GM19468 (cell line): ENCODE measurements around the gene TMEM44.
"Not testable (repeated sequence)": the region's sequence is repeated elsewhere in the genome, so short reads cannot be mapped to it uniquely, and the experiment has no call there.

Source experiments
- ATAC-seq: cut with Tn5 transposase; IDR thresholded peaks from one replicate; pipeline ENCODE4 v1.9.1; 2021; ENCODE audit warnings: mild to moderate bottlenecking, moderate library complexity, moderate number of reproducible peaks; ENCODE audit not compliant: unreplicated experiment; ENCODE audit errors: extremely low read depth

TMEM44 gene

DNA sequence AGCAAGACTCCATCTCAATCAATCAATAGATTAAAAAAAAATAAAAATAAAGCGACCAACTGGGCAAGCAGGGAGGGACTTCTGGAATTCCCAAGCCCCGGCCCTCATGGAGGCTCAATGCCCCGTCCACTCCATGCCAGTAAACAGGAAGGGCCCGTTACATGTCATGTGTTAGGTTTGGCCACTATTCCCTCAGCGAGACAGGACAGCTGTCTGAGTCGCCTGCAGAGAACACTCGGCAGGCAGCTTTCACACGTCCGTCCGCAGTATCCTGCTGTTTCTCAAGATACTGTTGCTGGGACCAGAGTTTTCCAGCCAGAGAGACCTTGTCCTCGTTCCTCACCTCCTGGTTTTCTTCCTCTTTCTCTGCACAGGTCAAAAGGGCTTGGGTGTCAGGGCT lies 18.0 kb downstream of the TMEM44 start:
- ATAC-seq, result no peak

GRCh38 chr3:194612221-194612620 lies 21.0 kb downstream of the TMEM44 start:
- no peak for ATAC-seq

DNA sequence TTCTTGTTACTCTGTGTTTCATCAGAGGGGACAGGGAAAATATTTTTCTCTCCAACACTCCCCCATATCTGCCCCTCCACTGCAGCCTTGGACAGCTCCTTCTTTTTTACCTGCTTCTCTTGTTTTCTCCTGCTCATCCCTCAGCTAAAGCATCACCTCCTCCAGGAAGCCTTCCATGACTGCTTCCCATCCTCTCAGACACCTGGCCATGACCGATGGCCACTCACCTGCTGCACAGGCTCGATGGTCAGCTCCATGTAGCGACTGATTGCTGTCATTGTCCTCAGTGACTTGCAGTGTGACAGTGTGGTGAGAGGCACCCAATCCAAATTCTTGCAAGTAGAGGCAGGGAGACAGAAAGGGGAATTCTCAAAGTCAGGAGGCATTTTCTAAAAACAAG lies 22.5 kb downstream of the TMEM44 start:
- ATAC-seq, result no peak

DNA sequence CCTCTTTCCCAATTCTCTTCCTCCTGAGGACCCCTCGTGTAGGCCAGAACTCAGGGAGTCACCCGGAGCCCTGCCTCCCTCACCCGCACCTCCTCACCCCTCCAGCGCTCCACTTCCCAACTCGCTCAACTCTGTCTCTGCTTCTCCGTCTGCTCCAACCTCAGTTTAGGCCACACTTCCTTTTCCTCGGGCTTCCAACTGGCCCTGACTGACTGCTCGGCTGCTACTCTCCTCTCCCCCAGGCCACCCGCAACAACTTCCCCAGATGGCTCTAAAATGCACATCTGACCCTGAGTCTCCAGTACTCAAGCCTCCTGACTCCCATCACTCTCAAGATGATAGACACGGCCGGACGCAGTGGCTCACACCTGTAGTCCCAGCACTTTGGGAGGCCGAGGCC lies 23.6 kb downstream of the TMEM44 start:
- no peak for ATAC-seq

DNA sequence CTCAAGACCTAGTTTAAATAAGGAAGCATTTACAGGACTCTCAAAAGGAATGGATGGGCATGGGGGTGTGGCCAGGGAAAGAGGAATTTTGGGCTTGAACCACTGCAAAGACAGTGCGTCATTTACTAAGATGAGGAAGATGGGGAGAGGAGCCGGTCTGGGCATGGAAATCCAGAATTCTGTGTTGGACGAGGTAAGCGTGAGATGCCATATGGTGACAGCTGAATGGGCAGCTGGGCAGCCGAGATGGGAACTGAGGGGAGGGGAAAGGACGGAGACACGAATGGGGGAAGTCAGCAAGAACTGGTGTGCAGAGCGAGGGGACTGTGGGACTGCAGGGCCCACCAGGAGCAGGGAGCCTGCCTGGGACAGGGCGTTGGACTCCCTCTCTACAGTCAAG lies 24.2 kb downstream of the TMEM44 start:
- ATAC-seq, result no peak

GRCh38 chr3:194607592-194608389 lies 25.4 kb downstream of the TMEM44 start:
- no peak for ATAC-seq

DNA sequence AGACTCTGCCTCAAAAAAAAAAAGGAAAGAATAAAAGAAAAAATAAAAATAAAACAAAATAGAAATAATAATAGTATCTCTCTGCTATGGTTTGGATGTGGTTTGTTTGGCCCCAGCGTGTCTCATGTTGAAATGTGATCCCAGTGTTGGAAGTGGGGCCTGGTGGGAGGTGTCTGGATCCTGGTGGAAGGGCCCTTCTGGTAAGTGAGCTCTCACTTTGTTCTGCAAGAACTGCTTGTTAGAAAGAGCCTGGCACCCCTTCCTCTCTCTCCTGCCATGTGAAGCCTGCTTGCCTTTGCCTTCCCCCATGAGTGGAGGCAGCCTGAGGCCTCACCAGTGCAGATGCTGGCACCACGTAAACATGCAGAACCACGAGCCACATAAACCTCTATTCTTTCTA lies 26.3 kb downstream of the TMEM44 start:
- no peak for ATAC-seq

DNA sequence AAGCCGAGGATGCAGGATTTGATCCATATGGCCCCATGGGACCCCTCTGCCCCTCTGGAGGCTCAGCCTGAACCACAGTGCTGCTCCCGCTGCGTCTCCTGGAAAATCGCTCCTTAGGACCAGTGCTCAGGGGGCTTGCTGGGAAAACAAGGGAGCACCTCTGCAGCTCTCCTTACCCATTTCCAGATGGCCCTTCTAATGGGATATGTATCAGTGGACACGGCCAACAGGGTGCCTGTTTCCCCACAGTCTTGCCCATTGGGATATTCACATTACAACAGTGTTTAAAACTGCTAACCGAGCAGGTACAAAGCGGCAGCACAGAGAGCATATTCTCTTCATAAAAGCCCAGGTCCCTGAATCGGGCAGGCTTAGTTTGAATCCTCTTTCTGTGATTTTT lies 27.1 kb downstream of the TMEM44 start:
- ATAC-seq, result no peak

- not testable (repeated sequence) for ATAC-seq
Observed at GRCh38 chr3:194605314-194605713, 27.9 kb downstream of the TMEM44 start.

DNA sequence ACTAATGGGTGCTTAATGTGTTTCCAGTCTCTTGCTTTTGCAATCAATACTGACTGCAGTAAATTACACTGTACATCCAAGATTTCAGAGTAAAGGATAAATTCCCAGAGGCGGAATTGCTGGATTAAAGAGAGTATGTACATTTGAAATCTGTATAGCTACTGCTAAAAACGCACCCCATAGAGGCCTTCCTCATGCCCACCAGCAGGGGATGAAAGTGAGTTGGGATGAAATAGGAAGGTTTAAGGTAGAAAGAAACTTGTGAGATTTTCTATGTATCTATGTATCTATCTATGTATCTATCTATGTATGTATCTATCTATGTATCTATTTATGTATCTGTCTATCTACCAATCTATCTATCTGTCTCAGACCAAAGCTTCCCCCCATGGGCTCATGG lies 28.4 kb downstream of the TMEM44 start:
- ATAC-seq, result no peak

- no peak for ATAC-seq
Observed at GRCh38 chr3:194604126-194604525, 29.1 kb downstream of the TMEM44 start.

- no peak for ATAC-seq
Observed at GRCh38 chr3:194602669-194603171, 30.5 kb downstream of the TMEM44 start.

DNA sequence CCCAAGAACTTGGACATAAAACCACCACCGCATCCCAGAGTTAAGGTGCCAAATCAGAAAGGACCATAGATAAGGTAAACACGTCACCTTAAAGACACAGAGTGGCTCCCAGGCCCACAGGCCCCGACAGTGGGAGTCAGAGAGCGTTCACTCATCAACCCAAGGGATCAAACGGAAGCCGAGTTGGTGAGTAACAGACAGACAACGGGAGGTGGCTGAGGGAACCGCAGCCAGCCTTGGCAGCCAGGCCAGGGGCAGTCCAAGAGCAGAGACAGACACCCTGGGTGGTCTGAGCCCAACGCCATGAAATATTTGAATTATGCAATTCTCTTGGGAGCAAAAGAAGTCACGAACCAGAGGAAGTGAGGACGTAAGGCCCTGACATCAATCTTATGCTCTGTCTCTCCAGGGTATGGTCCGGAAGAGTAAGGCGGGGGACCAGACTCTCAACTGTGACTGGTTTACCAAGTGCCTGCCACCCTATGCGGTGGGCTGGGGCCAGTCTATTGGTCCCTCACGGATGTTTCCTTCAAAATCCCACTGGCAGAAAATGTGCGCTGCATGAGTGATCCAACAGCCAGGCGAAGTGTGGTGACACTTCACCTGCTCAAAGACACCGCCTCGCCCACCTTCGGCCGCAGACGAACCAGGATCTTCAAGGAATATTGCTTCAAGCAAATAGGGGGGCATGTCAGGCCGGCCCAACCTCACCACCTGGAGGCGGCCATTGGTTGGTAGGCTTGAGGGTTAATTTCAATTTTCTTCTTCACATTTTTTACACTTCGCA lies 34.3 kb downstream of the TMEM44 start:
- no peak for ATAC-seq

DNA sequence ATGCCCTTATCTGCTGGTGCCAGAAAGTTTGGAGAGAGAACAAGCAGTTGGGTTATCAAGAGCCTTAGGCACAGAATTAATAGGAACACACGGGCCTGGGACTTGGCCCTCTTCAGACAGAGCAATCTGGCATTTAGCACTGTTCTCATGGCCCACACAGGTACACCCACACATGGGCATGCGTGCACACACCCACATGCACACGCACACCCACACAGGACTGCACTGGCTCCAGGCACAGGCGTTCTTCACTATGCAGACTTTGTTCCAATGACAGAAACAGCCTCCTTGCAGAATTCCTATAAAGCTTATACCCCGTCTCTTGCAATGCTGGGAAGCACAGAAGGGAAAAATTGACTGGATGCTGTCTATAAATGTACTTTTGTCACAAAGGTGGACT lies 36.3 kb downstream of the TMEM44 start:
- ATAC-seq, result no peak

DNA sequence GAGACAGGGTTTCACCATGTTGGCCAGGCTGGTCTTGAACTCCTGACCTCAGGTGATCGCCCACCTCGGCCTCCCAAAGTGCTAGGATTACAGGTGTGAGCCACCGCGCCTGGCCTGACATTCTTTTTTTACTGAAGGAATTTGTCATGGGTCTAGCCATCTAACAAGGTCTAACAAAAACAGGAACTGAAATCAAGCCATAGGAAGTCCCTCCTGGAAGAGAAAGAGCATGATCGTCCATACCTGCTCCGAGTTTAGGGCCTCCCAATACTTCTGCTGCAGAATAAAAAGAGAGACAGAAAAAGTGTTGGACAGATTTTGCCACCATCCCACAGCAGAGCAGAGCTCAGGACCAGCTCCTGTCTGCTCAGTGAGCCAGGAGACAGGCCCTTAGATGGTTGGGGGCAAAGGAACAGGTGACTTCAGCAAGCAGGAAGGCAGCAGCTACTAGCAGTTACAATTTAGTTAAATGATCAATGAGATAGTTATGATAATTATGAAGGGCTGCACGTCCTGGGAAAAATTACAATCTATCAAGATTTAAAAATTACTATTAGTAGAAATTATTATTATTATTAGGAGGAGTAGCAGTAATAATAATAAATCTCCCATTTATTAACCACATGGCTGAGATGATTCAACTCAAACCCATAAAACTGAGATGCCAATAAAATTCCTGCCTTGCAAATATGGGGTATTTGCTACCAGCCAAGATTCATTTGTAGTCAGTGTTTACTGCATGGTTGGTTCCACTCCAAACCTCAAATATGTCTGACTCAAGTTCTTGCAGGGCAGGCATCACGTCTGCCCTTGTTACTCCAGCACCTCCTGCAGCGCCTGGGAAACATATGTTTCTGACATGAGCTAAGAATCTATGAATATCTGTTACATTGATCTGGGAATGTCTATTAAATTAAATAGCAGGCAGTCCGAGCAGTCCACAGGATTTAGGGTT lies 40.1 kb downstream of the TMEM44 start:
- ATAC-seq, result no peak

DNA sequence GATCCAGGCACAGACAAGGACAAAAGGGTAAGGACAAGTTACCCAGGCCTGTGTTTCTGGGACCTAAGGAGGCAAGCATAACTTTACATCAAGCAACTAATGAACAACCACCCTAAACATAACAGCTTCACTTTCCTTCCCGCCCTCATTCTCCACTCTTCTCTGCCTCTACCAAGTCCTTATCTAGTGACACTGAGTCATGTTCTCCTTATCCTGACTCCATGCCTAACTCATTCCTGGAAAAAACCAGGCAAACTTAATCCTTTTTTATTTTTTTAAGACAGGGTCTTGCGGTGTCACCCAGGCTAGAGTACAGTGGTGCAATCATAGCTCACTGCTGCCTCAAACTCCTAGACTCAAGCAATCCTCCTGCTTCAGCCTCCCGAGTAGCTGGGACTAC lies 44.5 kb downstream of the TMEM44 start:
- ATAC-seq, result no peak

GRCh38 chr3:194588236-194588635 lies 45.0 kb downstream of the TMEM44 start:
- ATAC-seq, result no peak

DNA sequence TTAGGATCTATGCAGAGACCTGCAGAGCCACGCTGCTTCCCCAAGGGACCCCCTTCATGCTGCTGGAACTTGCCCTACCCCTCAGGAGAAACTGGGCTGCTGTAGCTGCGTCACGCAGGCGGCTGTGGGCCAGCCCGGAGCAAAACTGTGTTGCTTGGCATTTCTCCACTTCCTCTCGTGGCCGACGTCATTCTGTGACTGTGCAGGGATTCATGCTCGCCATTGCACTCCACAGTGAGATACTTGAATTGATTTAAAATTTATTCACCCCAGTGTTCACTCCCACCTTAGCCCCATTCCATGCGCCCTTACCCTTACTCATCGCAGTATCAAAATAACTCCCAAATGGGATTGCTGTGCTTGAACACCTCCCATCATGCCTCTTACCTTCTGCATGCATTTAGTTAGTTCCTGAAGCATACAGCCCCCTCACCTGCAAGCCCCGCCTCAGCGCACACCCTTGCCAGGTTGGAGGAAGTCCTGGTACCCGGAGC lies 45.7 kb downstream of the TMEM44 start:
- no peak for ATAC-seq

- ATAC-seq, result no peak
Observed at GRCh38 chr3:194586836-194587235, 46.4 kb downstream of the TMEM44 start.

DNA sequence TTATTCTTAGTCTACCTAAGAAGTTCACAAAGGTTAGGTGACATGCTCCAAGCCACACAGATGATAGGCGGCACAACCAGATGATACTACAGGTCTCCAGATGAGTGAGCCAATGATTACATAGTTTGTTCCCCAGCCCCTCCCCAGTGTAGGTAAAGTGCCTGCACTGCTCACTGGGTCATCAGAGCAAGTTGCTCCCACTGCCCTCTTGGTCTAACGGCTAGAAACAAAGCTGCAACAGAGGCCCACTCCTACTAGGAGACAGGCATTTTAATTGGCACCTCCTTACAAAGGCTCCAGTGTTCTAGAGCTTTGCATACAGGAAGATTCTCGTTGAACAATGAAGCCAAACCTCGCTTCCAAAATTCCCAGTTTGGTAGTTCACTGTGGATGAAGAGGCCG lies 47.3 kb downstream of the TMEM44 start:
- ATAC-seq, result no peak
